H1 (cell line): ENCODE data around the gene CENPP. TPM values are rescaled to one million over a fixed set of nuclear protein-coding genes. Genes with fewer than 3 reads are reported as not detected.

ENCODE experiments used
- CTCF ChIA-PET: fragments of 300-600 bp; sonication (Branson Sonifier 250); formaldehyde crosslinking; loops from one replicate; lab custom pipeline; 2021; ENCODE audit not compliant: partially characterized antibody; lab: Charles Lee
- POLR2A ChIA-PET: fragments of 300-600 bp; sonication (Branson Sonifier 250); formaldehyde crosslinking; loops from one replicate; lab custom pipeline; 2021; ENCODE audit warnings: inconsistent platforms; ENCODE audit not compliant: partially characterized antibody; lab: Charles Lee
- DNase-seq, 2 experiments: peaks; one replicate each; pipeline versions ENCODE4 v3.0.0 to v3.0.0-alpha.2; 2010 to 2022; ENCODE audit warnings: low spot score in 2 of 2, low read depth in 1 of 2, mixed read lengths in 1 of 2
- FAIRE-seq: peaks from 2 replicates; lab custom pipeline; 2011; peaks lifted over from hg19 to GRCh38; lab: Jason Lieb, UNC
- H2AFZ ChIP-seq: 2 replicates; pipeline ENCODE4 v1.8.1; 2012; ENCODE audit warnings: low read length, inconsistent platforms
- H2AK5ac ChIP-seq: 2 replicates; pipeline ENCODE4 v1.6.1; 2013; ENCODE audit warnings: low read depth, low read length
- H2BK120ac ChIP-seq: replicated peaks from 2 replicates; pipeline ENCODE3; 2013; ENCODE audit warnings: low read depth, low read length, inconsistent platforms
- H2BK12ac ChIP-seq: 2 replicates; pipeline ENCODE4 v1.6.1; 2013; ENCODE audit warnings: low read depth, low read length
- H2BK15ac ChIP-seq: 2 replicates; pipeline ENCODE4 v1.6.1; 2013; ENCODE audit warnings: low read length
- H2BK20ac ChIP-seq: 2 replicates; pipeline ENCODE4 v1.6.1; 2013; ENCODE audit warnings: low read length
- H2BK5ac ChIP-seq: 2 replicates; pipeline ENCODE4 v1.6.1; 2013; ENCODE audit warnings: low read depth, low read length
- H3K14ac ChIP-seq: 2 replicates; pipeline ENCODE4 v1.6.1; 2013; ENCODE audit warnings: inconsistent platforms; ENCODE audit not compliant: insufficient read length
- H3K18ac ChIP-seq: 2 replicates; pipeline ENCODE4 v1.6.1; 2013; ENCODE audit warnings: low read length; ENCODE audit errors: extremely low read depth
- H3K23ac ChIP-seq: 2 replicates; pipeline ENCODE4 v1.6.1; 2013; ENCODE audit warnings: inconsistent platforms; ENCODE audit not compliant: insufficient read length
- H3K23me2 ChIP-seq: 2 replicates; pipeline ENCODE4 v1.6.1; 2013; ENCODE audit warnings: low read depth, low read length
- H3K27ac ChIP-seq: 2 replicates; pipeline ENCODE4 v1.6.1; 2011; ENCODE audit warnings: low read depth, low read length, inconsistent platforms
- H3K27me3 ChIP-seq, 4 experiments: replicated peaks in 1 of 4; 1 replicate in 1 of 4; 2 replicates in 3 of 4; pipeline versions ENCODE4 v1.6.1 to v1.8.1; 2011 to 2013; ENCODE audit warnings: low read length in 3 of 4, mild to moderate bottlenecking in 3 of 4, inconsistent platforms in 2 of 4, mixed read lengths in 2 of 4, moderate library complexity in 1 of 4; ENCODE audit not compliant: control insufficient read depth in 3 of 4, insufficient read depth in 3 of 4; ENCODE audit errors: extremely low read depth in 1 of 4
- H3K36me3 ChIP-seq, 4 experiments: 2 replicates each; pipeline versions ENCODE4 v1.6.1 to v1.8.1; 2011 to 2013; ENCODE audit warnings: mild to moderate bottlenecking in 4 of 4, low read length in 3 of 4, moderate library complexity in 2 of 4, control low read depth in 1 of 4, inconsistent platforms in 1 of 4; ENCODE audit not compliant: insufficient read depth in 4 of 4, control insufficient read depth in 2 of 4
- H3K4ac ChIP-seq: replicated peaks from 2 replicates; pipeline ENCODE3; 2013; ENCODE audit warnings: low read length, low read depth, mixed read lengths, inconsistent platforms; ENCODE audit not compliant: insufficient read length
- H3K4me1 ChIP-seq, 4 experiments: replicated peaks in 1 of 4; 1 replicate in 1 of 4; 2 replicates in 3 of 4; pipeline versions ENCODE4 v1.6.1 to v1.8.1; 2011 to 2013; ENCODE audit warnings: low read length in 3 of 4, inconsistent platforms in 2 of 4, mixed read lengths in 1 of 4; ENCODE audit not compliant: insufficient read depth in 4 of 4, control insufficient read depth in 3 of 4
- H3K4me2 ChIP-seq, 2 experiments: 2 replicates each; pipeline versions ENCODE4 v1.6.1 to v1.8.1; 2011 to 2013; ENCODE audit warnings: low read depth in 2 of 2, low read length in 2 of 2, control low read depth in 1 of 2, inconsistent platforms in 1 of 2, mild to moderate bottlenecking in 1 of 2; ENCODE audit not compliant: insufficient read depth in 1 of 2
- H3K4me3 ChIP-seq, 4 experiments: fragments of 200-600, 300-600 bp in 1 of 4; sonication (generic), shearing (Covaris generic), sonication (Bioruptor Twin) in 1 of 4; 2 replicates each; pipeline versions ENCODE4 v1.5.1 to v1.8.1; 2011 to 2016; ENCODE audit warnings: low read length in 4 of 4, low read depth in 3 of 4, control low read depth in 2 of 4, inconsistent platforms in 2 of 4, mild to moderate bottlenecking in 2 of 4, mixed read lengths in 1 of 4, moderate library complexity in 1 of 4; ENCODE audit not compliant: insufficient read depth in 2 of 4; ENCODE audit errors: extremely low read depth in 1 of 4
- H3K56ac ChIP-seq: replicated peaks from 2 replicates; pipeline ENCODE3; 2013; ENCODE audit warnings: low read depth, mild to moderate bottlenecking, mixed read lengths, low read length, inconsistent platforms; ENCODE audit not compliant: insufficient read length
- H3K79me1 ChIP-seq: 2 replicates; pipeline ENCODE4 v1.6.1; 2013; ENCODE audit warnings: low read depth, low read length, control low read depth
- H3K79me2 ChIP-seq, 2 experiments: 2 replicates each; pipeline versions ENCODE4 v1.6.1 to v1.8.1; 2012 to 2013; ENCODE audit warnings: low read length in 2 of 2, mild to moderate bottlenecking in 2 of 2, inconsistent platforms in 1 of 2; ENCODE audit not compliant: insufficient read depth in 2 of 2, control insufficient read depth in 1 of 2
- H3K9ac ChIP-seq, 4 experiments: replicated peaks in 1 of 4; 1 replicate in 1 of 4; 2 replicates in 3 of 4; pipeline versions ENCODE4 v1.6.1 to v1.8.1; 2011 to 2013; ENCODE audit warnings: low read depth in 3 of 4, low read length in 3 of 4, control low read depth in 2 of 4, mild to moderate bottlenecking in 2 of 4, moderate library complexity in 2 of 4, inconsistent platforms in 1 of 4; ENCODE audit errors: extremely low read depth in 1 of 4
- H3K9me3 ChIP-seq, 2 experiments: 2 replicates each; pipeline versions ENCODE4 v1.6.1 to v1.8.1; 2012 to 2013; ENCODE audit warnings: mild to moderate bottlenecking in 2 of 2, moderate library complexity in 2 of 2, control low read depth in 1 of 2, inconsistent platforms in 1 of 2, low read depth in 1 of 2, low read length in 1 of 2, mixed read lengths in 1 of 2; ENCODE audit not compliant: insufficient read depth in 2 of 2
- H4K20me1 ChIP-seq, 2 experiments: replicated peaks in 1 of 2; 2 replicates each; pipeline versions ENCODE3 to v1.8.1; 2011 to 2013; ENCODE audit warnings: inconsistent platforms in 2 of 2, low read length in 2 of 2, mild to moderate bottlenecking in 1 of 2; ENCODE audit not compliant: insufficient read depth in 2 of 2, control insufficient read depth in 1 of 2
- H4K5ac ChIP-seq: 2 replicates; pipeline ENCODE4 v1.6.1; 2013; ENCODE audit warnings: low read length, low read depth, mixed read lengths, inconsistent platforms; ENCODE audit not compliant: insufficient read length
- H4K8ac ChIP-seq: 2 replicates; pipeline ENCODE4 v1.8.0; 2013; ENCODE audit warnings: mild to moderate bottlenecking, moderate library complexity, low read length, inconsistent platforms; ENCODE audit not compliant: insufficient read depth; ENCODE audit errors: extremely low read depth
- H4K91ac ChIP-seq: replicated peaks from 2 replicates; pipeline ENCODE3; 2013; ENCODE audit warnings: low read length, mixed read lengths, inconsistent platforms; ENCODE audit not compliant: insufficient read length
- USF2 ChIP-seq: IDR thresholded peaks from 2 replicates; pipeline ENCODE4 v1.6.1; 2011; ENCODE audit warnings: low read length, improper control_type of control experiment
- WGBS, 2 experiments: shearing (Covaris generic) in 1 of 2; methylation state at CpG; one replicate each; pipeline versions ENCODE4 v1.1.6 to v1.1.7; 2013 to 2015; ENCODE audit warnings: low lambda C conversion rate in 2 of 2, mixed read lengths in 2 of 2, inconsistent platforms in 1 of 2, low coverage in 1 of 2, missing lambda C conversion rate in 1 of 2; ENCODE audit not compliant: insufficient replicate concordance in 2 of 2, insufficient coverage in 1 of 2, insufficient read length in 1 of 2; ENCODE audit errors: extremely low coverage in 1 of 2, missing lambda C conversion rate in 1 of 2; 5-methylcytosine and 5-hydroxymethylcytosine counted together
- polyA plus RNA-seq, 7 experiments: library from polyadenylated mRNA; depleted of rRNA in 3 of 7; stranded (reverse) in 5 of 7; unstranded in 2 of 7; fragments of >200 nt in 5 of 7; fragments of 200-250 nt in 2 of 7; gene quantifications; 1 replicate in 5 of 7; 2 replicates in 1 of 7; 4 replicates in 1 of 7; pipeline versions ENCODE4 v1.2.1 to v1.2.3, GENCODE V29; 2011 to 2013; ENCODE audit warnings: missing spikeins in 2 of 7, mixed read lengths in 2 of 7
- total RNA-seq: library from RNA; stranded (reverse); fragmentation: NEBNext Ultra II Directional; extraction: Animal tissue kit (Norgen Biotek cat#: 25700); gene quantifications from 2 replicates; pipeline ENCODE4 v1.2.1, GENCODE V29; 2021

Gene CENPP
- total and polyA plus RNA-seq, 2 of the 8 experiments (the other 6 are each of a cell fraction or from before 2014, with no cell fraction given) = 2.7 to 10.8 TPM

- Histone ChIP-seq H3K79me1 (peaks cover 4% of the 10 kb centered on the region; the same call in 1 of the 2 replicates), H3K79me2 (no peaks in the 10 kb centered on the region), H2BK5ac (no peak overlapping the region), H3K56ac (no peak overlapping the region), H2BK15ac (no peak overlapping the region), H2AK5ac (no peak overlapping the region), H3K23me2 (no peaks in the 10 kb centered on the region), H2AFZ (no peak overlapping the region), H3K27me3 (no peaks in the 10 kb centered on the region), H3K9me3 (no peaks in the 10 kb centered on the region), H3K4me1 (no peaks in the 10 kb centered on the region), H3K14ac (no peak overlapping the region), H4K20me1 (peaks cover 0 to 3% of the 10 kb centered on the region in 2 experiments), H3K4me2 (no peak overlapping the region), H2BK120ac (no peak overlapping the region), H3K36me3 (peaks cover 2 to 21% (median 12%) of the 10 kb centered on the region in 4 experiments; a peak in 6 of 8 replicates), H3K9ac (no peak overlapping the region), H3K23ac (no peak overlapping the region), H3K27ac (no peak overlapping the region), H2BK12ac (no peak overlapping the region), H3K4me3 (no peak overlapping the region), H3K18ac (no peak overlapping the region), H3K4ac (no peak overlapping the region), H4K8ac (no peak overlapping the region; the same call in 1 of the 2 replicates), H2BK20ac (no peak overlapping the region), H4K91ac (no peak overlapping the region), H4K5ac (no peak overlapping the region)
- ChIA-PET CTCF (interaction anchor here (0.8 to 1.2 kb wide), 2 partner anchors 16 to 136 kb away, joined by 3 read pairs; no protein-coding TSS in a partner anchor), POLR2A (no interaction called here)
- WGBS, 2 experiments = 80% methylated on average over 5 of the region's 5 CpGs; no CpG with 5 or more reads in 1 of the 2 experiments
- no peak for TF ChIP-seq USF2
- FAIRE-seq = no peak
- no peak for DNase-seq
Measured at GRCh38 chr9:92638621-92639101, 312.9 kb downstream of the CENPP start.
